HUES64 (cell line): ENCODE results near the gene TBC1D5.

Experiments
- H3K27ac ChIP-seq: 2 replicates; pipeline ENCODE4 v1.7.0; 2013; ENCODE audit warnings: low read depth, low read length, inconsistent platforms
- H3K27me3 ChIP-seq: 2 replicates; pipeline ENCODE4 v1.6.1; 2013; ENCODE audit warnings: mild to moderate bottlenecking, low read length; ENCODE audit not compliant: insufficient read depth
- H3K36me3 ChIP-seq: 2 replicates; pipeline ENCODE4 v1.6.1; 2013; ENCODE audit warnings: mild to moderate bottlenecking, low read length; ENCODE audit not compliant: insufficient read depth
- H3K4me1 ChIP-seq: 2 replicates; pipeline ENCODE4 v1.6.1; 2013; ENCODE audit warnings: mild to moderate bottlenecking, low read length, moderate library complexity; ENCODE audit not compliant: insufficient read depth
- H3K4me3 ChIP-seq: 2 replicates; pipeline ENCODE4 v1.5.1; 2013; ENCODE audit warnings: mild to moderate bottlenecking, low read length, moderate library complexity
- H3K9ac ChIP-seq: 2 replicates; pipeline ENCODE4 v1.6.1; 2013; ENCODE audit warnings: mild to moderate bottlenecking, low read depth, low read length
- H3K9me3 ChIP-seq: 2 replicates; pipeline ENCODE4 v1.6.1; 2013; ENCODE audit warnings: low read depth, low read length; ENCODE audit not compliant: insufficient read depth
- WGBS: fragments of 150-250, 120-280 bp; methylation state at CpG from one replicate; pipeline ENCODE4 v1.1.7; 2013; ENCODE audit warnings: missing lambda C conversion rate; 5-methylcytosine and 5-hydroxymethylcytosine counted together

TBC1D5 gene

GRCh38 chr3:17288839-17289399 is 453.5 kb downstream of the TBC1D5 start:
- no peaks in the 10 kb centered on the region for H3K4me1 ChIP-seq
- no peaks in the 10 kb centered on the region for H3K36me3 ChIP-seq
- H3K4me3 ChIP-seq = no peak overlapping the region
- no peak overlapping the region for H3K9ac ChIP-seq
- no peak overlapping the region for H3K27ac ChIP-seq
- H3K9me3 ChIP-seq = no peaks in the 10 kb centered on the region
- no peaks in the 10 kb centered on the region for H3K27me3 ChIP-seq
- 94% methylated on average over 14 of the region's 14 CpGs for WGBS

GRCh38 chr3:17287006-17287689 is 455.3 kb downstream of the TBC1D5 start:
- H3K4me1 ChIP-seq = no peaks in the 10 kb centered on the region
- H3K9ac ChIP-seq = no peak overlapping the region
- no peak overlapping the region for H3K4me3 ChIP-seq
- H3K9me3 ChIP-seq = no peaks in the 10 kb centered on the region
- H3K27me3 ChIP-seq = no peaks in the 10 kb centered on the region
- 89% methylated on average over 5 of the region's 5 CpGs for WGBS
- H3K36me3 ChIP-seq = no peaks in the 10 kb centered on the region
- H3K27ac ChIP-seq = no peak overlapping the region

DNA sequence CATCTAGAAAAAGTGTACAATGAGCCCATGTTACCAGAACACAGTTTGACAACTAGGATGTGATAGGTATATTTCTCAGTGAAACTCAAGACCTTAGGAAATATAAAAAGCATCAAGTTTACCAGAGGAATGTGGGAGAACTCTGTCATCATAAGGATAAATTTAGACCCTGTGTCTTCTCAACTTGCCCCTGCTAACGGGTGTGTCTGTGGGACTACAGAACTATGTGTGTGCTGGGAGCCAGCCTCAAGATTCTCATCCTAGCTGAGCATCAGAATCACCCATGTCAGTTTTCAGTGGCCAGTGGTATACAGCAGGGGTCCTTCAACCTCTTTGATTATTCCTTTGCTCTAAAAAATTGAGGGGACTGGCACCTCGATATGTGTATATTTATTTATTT is 464.4 kb downstream of the TBC1D5 start:
- no peaks in the 10 kb centered on the region for H3K9me3 ChIP-seq
- 94% methylated on average over 1 of the region's 2 CpGs for WGBS
- no peaks in the 10 kb centered on the region for H3K36me3 ChIP-seq
- no peaks in the 10 kb centered on the region for H3K27me3 ChIP-seq
- no peak overlapping the region for H3K9ac ChIP-seq
- H3K27ac ChIP-seq = no peak overlapping the region
- no peaks in the 10 kb centered on the region for H3K4me1 ChIP-seq
- no peak overlapping the region for H3K4me3 ChIP-seq

GRCh38 chr3:17266846-17267245 is 475.6 kb downstream of the TBC1D5 start:
- Histone ChIP-seq H3K9me3 (no peaks in the 10 kb centered on the region), H3K36me3 (no peaks in the 10 kb centered on the region), H3K9ac (no peak overlapping the region), H3K4me3 (no peak overlapping the region), H3K4me1 (no peaks in the 10 kb centered on the region), H3K27ac (no peak overlapping the region), H3K27me3 (no peaks in the 10 kb centered on the region)
- 96% methylated on average over 3 of the region's 5 CpGs for WGBS

GRCh38 chr3:17261627-17262369 is 480.6 kb downstream of the TBC1D5 start:
- 100% methylated on average over 1 of the region's 3 CpGs for WGBS
- H3K4me3 ChIP-seq = no peak overlapping the region
- H3K27ac ChIP-seq = no peak overlapping the region
- no peaks in the 10 kb centered on the region for H3K9me3 ChIP-seq
- no peaks in the 10 kb centered on the region for H3K27me3 ChIP-seq
- H3K9ac ChIP-seq = no peak overlapping the region
- H3K4me1 ChIP-seq = no peaks in the 10 kb centered on the region; the same call in 1 of the 2 replicates
- H3K36me3 ChIP-seq = no peaks in the 10 kb centered on the region

DNA sequence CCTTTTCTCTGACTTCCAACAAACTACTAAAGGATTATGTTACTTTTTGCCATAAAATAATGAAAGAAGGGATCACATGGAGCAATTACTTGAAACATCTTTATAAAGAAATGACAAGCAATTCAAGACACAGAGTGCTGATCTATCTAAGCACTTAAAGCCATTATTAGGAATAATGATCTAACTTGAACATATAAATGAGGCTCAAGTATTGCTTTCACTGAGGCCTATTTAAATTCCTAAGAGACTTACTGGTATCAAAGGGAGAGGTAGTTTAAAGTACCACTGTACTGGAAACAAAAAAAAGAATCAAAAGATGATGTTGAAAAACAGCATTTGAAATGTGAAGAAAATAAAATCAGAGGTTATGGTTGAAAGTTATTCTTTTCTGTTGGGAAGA is 482.2 kb downstream of the TBC1D5 start:
- Histone ChIP-seq H3K4me3 (no peak overlapping the region), H3K27ac (no peak overlapping the region), H3K4me1 (no peaks in the 10 kb centered on the region; the same call in 1 of the 2 replicates), H3K9ac (no peak overlapping the region), H3K36me3 (no peaks in the 10 kb centered on the region), H3K9me3 (no peaks in the 10 kb centered on the region), H3K27me3 (no peaks in the 10 kb centered on the region)

- no peak overlapping the region for H3K27ac ChIP-seq
- no peaks in the 10 kb centered on the region for H3K36me3 ChIP-seq
- 86% methylated on average over 5 of the region's 5 CpGs for WGBS
- H3K4me1 ChIP-seq = no peaks in the 10 kb centered on the region; the same call in 1 of the 2 replicates
- H3K9ac ChIP-seq = no peak overlapping the region
- no peaks in the 10 kb centered on the region for H3K27me3 ChIP-seq
- H3K4me3 ChIP-seq = no peak overlapping the region
- H3K9me3 ChIP-seq = no peaks in the 10 kb centered on the region
These were observed 482.7 kb downstream of the TBC1D5 start for GRCh38 chr3:17259685-17260084.

DNA sequence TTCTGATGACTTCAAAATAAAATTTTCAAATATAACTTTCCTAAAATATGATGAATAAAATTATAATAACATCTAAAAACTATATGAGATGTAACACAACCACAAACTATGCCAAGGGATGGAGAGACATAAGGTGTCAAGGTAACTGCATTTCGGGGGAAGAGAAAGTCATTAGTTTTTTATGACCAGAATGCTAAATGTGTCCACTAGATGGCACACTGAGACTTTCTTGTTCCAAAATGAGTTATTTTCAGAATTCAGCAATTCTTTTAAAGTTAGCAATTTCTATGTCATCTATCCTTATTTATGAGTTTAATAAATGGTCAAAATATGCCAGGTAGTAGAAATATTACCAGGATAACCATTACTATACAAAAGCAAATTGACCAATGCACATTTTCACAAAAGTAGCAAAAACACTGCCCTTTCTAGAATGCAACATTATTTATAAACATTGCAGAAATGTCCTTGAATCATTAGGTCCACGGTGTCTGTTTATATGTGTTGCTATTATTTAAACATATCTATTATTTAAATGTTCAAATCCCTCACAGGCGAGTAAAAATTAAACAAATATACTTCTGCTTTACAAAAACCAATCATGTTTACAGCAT is 483.5 kb downstream of the TBC1D5 start:
- no peaks in the 10 kb centered on the region for H3K9me3 ChIP-seq
- H3K36me3 ChIP-seq = no peaks in the 10 kb centered on the region
- H3K4me1 ChIP-seq = no peaks in the 10 kb centered on the region; the same call in 1 of the 2 replicates
- no peak overlapping the region for H3K27ac ChIP-seq
- WGBS = 10% methylated on average over 1 of the region's 3 CpGs
- no peak overlapping the region for H3K9ac ChIP-seq
- H3K27me3 ChIP-seq = no peaks in the 10 kb centered on the region
- H3K4me3 ChIP-seq = no peak overlapping the region

GRCh38 chr3:17257269-17257668 is 485.2 kb downstream of the TBC1D5 start:
- Histone ChIP-seq H3K9ac (no peak overlapping the region), H3K27ac (no peak overlapping the region), H3K4me1 (no peaks in the 10 kb centered on the region; the same call in 1 of the 2 replicates), H3K36me3 (no peaks in the 10 kb centered on the region), H3K27me3 (no peaks in the 10 kb centered on the region), H3K9me3 (no peaks in the 10 kb centered on the region), H3K4me3 (no peak overlapping the region)

- Histone ChIP-seq H3K27me3 (no peaks in the 10 kb centered on the region), H3K36me3 (no peaks in the 10 kb centered on the region), H3K27ac (no peak overlapping the region), H3K4me3 (no peak overlapping the region), H3K4me1 (no peaks in the 10 kb centered on the region), H3K9ac (no peak overlapping the region), H3K9me3 (no peaks in the 10 kb centered on the region)
- 85% methylated on average over 1 of the region's 1 CpG for WGBS
These were observed 498.8 kb downstream of the TBC1D5 start for GRCh38 chr3:17243621-17244020.

DNA sequence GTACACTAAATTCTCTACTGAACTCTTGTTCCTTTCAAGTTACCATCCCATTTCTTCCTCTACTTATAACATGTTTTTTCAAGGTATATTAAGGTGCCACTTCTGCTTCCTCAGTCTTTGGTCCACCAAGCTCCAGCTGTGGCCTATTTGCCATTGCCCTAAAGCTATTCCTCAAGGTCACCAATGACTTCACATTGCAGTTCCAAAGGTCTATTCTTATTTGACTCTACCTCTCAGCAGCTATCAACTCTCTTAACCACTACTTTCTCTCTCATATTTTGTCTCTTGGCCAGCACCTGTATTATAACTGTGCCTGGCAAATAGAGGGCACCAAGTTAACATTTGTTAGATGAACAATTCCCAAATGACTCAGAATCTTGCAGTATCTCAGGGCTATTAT is 503.0 kb downstream of the TBC1D5 start:
- Histone ChIP-seq H3K36me3 (no peaks in the 10 kb centered on the region), H3K4me1 (no peaks in the 10 kb centered on the region), H3K9me3 (no peaks in the 10 kb centered on the region), H3K27me3 (no peaks in the 10 kb centered on the region), H3K4me3 (no peak overlapping the region), H3K9ac (no peak overlapping the region), H3K27ac (no peak overlapping the region)
